Suprapubic skin (tissue), 4 donors: Measurements from ENCODE around the gene TMEM62. TPM values are rescaled to one million over a fixed set of nuclear protein-coding genes. Genes with fewer than 3 reads are reported as not detected.

Experiments used
- DNase-seq, 2 donors: peaks; one replicate each; pipeline ENCODE4 v3.0.0-alpha.2; 2019; ENCODE audit warnings: low spot score in 2 of 2
- H3K27ac ChIP-seq: fragments of 200-600 bp; sonication (generic); one replicate; pipeline ENCODE4 v1.5.1; 2019
- H3K27me3 ChIP-seq: fragments of 200-600 bp; sonication (generic); one replicate; pipeline ENCODE4 v1.5.1; 2019
- H3K36me3 ChIP-seq: fragments of 200-600 bp; sonication (generic); one replicate; pipeline ENCODE4 v1.5.1; 2019
- H3K4me1 ChIP-seq: fragments of 200-600 bp; sonication (generic); one replicate; pipeline ENCODE4 v1.5.1; 2019
- H3K4me3 ChIP-seq: fragments of 200-600 bp; sonication (generic); one replicate; pipeline ENCODE4 v1.5.1; 2019; ENCODE audit warnings: mild to moderate bottlenecking
- H3K9me3 ChIP-seq: fragments of 200-600 bp; sonication (generic); one replicate; pipeline ENCODE4 v1.5.1; 2019
- EP300 ChIP-seq: sonication (generic); formaldehyde crosslinking; IDR thresholded peaks from one replicate; pipeline ENCODE4 v1.6.1; 2017; ENCODE audit warnings: antibody characterized with exemption
- POLR2A ChIP-seq, 2 donors: fragments of 450-650 bp; IDR thresholded peaks; one replicate each; pipeline ENCODE4 v1.6.1; 2017; ENCODE audit warnings: antibody characterized with exemption in 2 of 2, mild to moderate bottlenecking in 2 of 2, moderate library complexity in 2 of 2
- POLR2AphosphoS5 ChIP-seq, 3 donors: sonication (generic); formaldehyde crosslinking; IDR thresholded peaks; one replicate each; pipeline ENCODE4 v1.6.1; 2017; ENCODE audit warnings: antibody characterized with exemption in 3 of 3
- WGBS: methylation state at CpG from one replicate; pipeline ENCODE4 v1.1.5; 2018; 5-methylcytosine and 5-hydroxymethylcytosine counted together
- total RNA-seq, 4 donors: library from RNA; depleted of rRNA; stranded (reverse); fragments of >200 nt; gene quantifications; one replicate each; pipeline ENCODE4 v1.1.0, GENCODE V29; 2016
- TF ChIP-seq, protein P1 (sequence below), 2 donors: fragments of 200-600 bp in 1 of 2; fragments of 450-650 bp in 1 of 2; sonication (generic) in 1 of 2; IDR thresholded peaks; one replicate each; pipeline ENCODE4 v1.5.1; 2016 to 2019; ENCODE audit warnings: antibody characterized with exemption in 2 of 2, mild to moderate bottlenecking in 1 of 2, moderate library complexity in 1 of 2

TMEM62 gene
- total RNA-seq, 4 donors from 2014 or later = 12.5 to 31.3 (median 20.3) TPM

- Histone ChIP-seq H3K4me1 (peaks cover 20% of the 10 kb centered on the region), H3K27ac (no peak overlapping the region), H3K36me3 (peaks cover 6% of the 10 kb centered on the region), H3K9me3 (no peaks in the 10 kb centered on the region), H3K27me3 (no peaks in the 10 kb centered on the region), H3K4me3 (no peak overlapping the region)
- no peak for TF ChIP-seq POLR2AphosphoS5 (IDR thresholded peaks at IDR 0.05)
- TF ChIP-seq, protein P1, sequence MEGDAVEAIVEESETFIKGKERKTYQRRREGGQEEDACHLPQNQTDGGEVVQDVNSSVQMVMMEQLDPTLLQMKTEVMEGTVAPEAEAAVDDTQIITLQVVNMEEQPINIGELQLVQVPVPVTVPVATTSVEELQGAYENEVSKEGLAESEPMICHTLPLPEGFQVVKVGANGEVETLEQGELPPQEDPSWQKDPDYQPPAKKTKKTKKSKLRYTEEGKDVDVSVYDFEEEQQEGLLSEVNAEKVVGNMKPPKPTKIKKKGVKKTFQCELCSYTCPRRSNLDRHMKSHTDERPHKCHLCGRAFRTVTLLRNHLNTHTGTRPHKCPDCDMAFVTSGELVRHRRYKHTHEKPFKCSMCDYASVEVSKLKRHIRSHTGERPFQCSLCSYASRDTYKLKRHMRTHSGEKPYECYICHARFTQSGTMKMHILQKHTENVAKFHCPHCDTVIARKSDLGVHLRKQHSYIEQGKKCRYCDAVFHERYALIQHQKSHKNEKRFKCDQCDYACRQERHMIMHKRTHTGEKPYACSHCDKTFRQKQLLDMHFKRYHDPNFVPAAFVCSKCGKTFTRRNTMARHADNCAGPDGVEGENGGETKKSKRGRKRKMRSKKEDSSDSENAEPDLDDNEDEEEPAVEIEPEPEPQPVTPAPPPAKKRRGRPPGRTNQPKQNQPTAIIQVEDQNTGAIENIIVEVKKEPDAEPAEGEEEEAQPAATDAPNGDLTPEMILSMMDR (IDR thresholded peaks at IDR 0.05) = no peak
- TF ChIP-seq POLR2A (IDR thresholded peaks at IDR 0.05) = no peak
- no peak for TF ChIP-seq EP300
- DNase-seq = no peak
Measured at GRCh38 chr15:43100971-43101370, 32.4 kb upstream of the TMEM62 start.

- Histone ChIP-seq H3K9me3 (no peaks in the 10 kb centered on the region), H3K4me3 (no peak overlapping the region), H3K27ac (no peak overlapping the region), H3K36me3 (peaks cover 6% of the 10 kb centered on the region), H3K4me1 (peaks cover 29% of the 10 kb centered on the region), H3K27me3 (no peaks in the 10 kb centered on the region)
- no peak for DNase-seq
- 74% methylated on average over 1 of the region's 1 CpG for WGBS
- TF ChIP-seq POLR2A (IDR thresholded peaks at IDR 0.05) = no peak
Measured at GRCh38 chr15:43102187-43102586, 31.2 kb upstream of the TMEM62 start.

- no peak for DNase-seq
- Histone ChIP-seq H3K36me3 (peaks cover 6% of the 10 kb centered on the region), H3K9me3 (no peaks in the 10 kb centered on the region), H3K27ac (peak overlapping the region; percentile 8), H3K27me3 (no peaks in the 10 kb centered on the region), H3K4me3 (peak overlapping the region; percentile 73), H3K4me1 (peaks cover 29% of the 10 kb centered on the region)
- 38% methylated on average over 1 of the region's 1 CpG for WGBS
- TF ChIP-seq, protein P1 (IDR thresholded peaks at IDR 0.05) = no peak
- TF ChIP-seq POLR2AphosphoS5 (IDR thresholded peaks at IDR 0.05) = no peak
- no peak for TF ChIP-seq EP300
- TF ChIP-seq POLR2A (IDR thresholded peaks at IDR 0.05) = no peak
Measured at GRCh38 chr15:43103907-43104306, 29.5 kb upstream of the TMEM62 start.

DNA sequence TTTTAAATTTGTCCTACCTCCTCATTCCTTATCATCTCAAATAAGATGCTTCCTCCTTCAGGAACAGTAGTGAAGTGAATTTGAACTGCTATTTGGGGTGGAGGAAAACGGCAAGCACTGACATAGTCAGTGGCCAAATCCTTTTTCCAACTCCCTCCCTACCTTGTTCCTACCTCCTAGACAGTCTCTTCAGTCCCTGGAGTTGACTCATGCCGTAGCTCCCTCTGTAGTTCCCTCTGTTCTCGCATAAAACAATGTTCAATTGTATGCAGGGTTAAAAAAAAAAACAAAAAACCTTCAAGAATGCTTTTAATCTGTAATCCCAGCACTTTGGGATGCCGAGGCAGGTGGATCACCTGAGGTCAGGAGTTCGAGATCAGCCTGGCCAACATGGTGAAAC is 29.0 kb upstream of the TMEM62 start:
- Histone ChIP-seq H3K27ac (peak overlapping the region; percentile 8), H3K9me3 (no peaks in the 10 kb centered on the region)
- 51% methylated on average over 5 of the region's 5 CpGs for WGBS

DNA sequence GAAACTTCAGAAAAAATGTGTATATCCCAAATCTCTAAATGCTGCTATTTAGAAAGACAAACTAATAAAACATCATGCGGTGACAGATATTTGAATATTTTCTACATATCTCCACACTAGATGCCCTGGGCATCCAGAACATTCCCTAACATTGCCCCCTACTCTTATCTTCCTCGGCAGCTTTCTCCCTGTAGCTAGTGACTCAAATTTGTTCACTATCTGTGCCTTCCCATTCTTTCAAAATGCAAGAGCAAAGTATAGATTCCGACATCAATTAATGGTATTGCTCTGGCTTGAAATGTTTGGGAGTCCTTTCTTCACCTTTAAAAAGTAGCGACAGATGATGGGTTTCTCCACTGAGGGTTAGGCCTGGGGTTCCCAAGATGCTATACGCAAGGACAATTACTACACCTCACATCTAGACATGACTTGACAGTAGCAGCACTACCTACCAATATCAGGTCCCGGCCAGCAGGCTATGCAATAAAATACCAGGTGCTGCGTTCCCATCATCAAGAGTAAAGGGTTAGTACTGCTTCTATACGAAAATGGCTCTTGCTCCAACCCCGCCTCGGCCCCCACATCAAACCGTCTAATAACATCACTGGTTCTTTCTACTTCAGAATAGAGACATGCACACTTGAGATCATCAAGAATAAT is 28.2 kb upstream of the TMEM62 start:
- Histone ChIP-seq H3K27ac (peak overlapping the region; percentile 90), H3K36me3 (peaks cover 4% of the 10 kb centered on the region), H3K9me3 (no peaks in the 10 kb centered on the region), H3K27me3 (no peaks in the 10 kb centered on the region), H3K4me3 (peak overlapping the region; percentile 73), H3K4me1 (peaks cover 29% of the 10 kb centered on the region)
- DNase-seq = no peak
- no peak for TF ChIP-seq EP300
- TF ChIP-seq POLR2A (IDR thresholded peaks at IDR 0.05) = no peak
- TF ChIP-seq, protein P1 (IDR thresholded peaks at IDR 0.05) = no peak
- TF ChIP-seq POLR2AphosphoS5 (IDR thresholded peaks at IDR 0.05) = no peak
- WGBS = 12% methylated on average over 11 of the region's 11 CpGs

More for the DNA sequence above, 29.0 kb upstream of the TMEM62 start:
- Histone ChIP-seq H3K4me1 (peaks cover 29% of the 10 kb centered on the region), H3K27me3 (no peaks in the 10 kb centered on the region), H3K4me3 (peak overlapping the region; percentile 73), H3K36me3 (peaks cover 6% of the 10 kb centered on the region)
- no peak for TF ChIP-seq POLR2A (IDR thresholded peaks at IDR 0.05)
- TF ChIP-seq EP300 = no peak
- TF ChIP-seq, protein P1 (IDR thresholded peaks at IDR 0.05) = no peak
- DNase-seq = no peak
